GM19397 (cell line): ENCODE measurements around the gene LELP1.
"Not testable (repeated sequence)": the region's sequence is repeated elsewhere in the genome, so short reads cannot be mapped to it uniquely, and the experiment has no call there.

ENCODE experiments used
- ATAC-seq: cut with Tn5 transposase; IDR thresholded peaks from one replicate; pipeline ENCODE4 v1.9.1; 2021; ENCODE audit warnings: mild to moderate bottlenecking, moderate library complexity; ENCODE audit not compliant: unreplicated experiment

LELP1 gene

GRCh38 chr1:153203130-153203529 is at the start of gene LELP1:
LELP1 (plus strand) TSS chr1:153203430; CDS start chr1:153204708, 1,278 bp downstream.
- ATAC-seq, result no peak

DNA sequence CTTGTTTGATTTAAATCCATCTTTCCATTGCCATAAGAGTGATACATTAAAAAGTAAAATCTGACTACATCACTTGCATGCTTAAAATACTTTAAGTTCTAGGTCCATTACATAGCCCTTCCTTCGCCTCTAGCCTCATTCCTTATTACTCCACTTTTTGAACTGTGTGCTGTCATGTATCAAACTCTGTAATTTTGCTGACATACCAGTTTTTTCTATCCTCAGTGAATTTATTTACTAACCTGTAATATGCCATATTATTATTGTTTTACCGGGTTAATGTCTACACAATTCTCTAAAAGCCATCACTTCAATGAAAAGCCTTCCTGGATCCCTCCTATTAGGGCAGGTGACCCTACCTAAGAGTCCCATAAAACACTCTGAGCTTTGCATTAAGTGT is 47.7 kb upstream of the LELP1 start:
- no peak for ATAC-seq

DNA sequence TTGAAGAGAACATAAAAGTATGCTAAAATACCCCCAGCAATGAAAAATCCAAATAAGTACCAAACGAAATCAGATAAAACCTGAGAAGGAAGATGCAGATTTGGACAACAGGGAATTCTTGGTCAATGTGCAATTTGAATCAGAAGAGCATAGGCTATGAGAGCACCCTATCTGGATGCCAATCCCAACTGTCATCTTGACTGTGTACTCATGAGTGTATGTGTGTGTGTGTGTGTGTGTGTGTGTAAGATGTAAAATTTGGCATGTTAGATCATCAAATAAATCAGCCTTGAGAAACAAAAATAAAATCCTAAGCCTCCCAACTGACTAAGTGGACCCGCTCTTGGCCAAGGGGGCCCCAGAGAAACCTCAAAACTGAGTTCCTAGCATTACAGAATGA is 34.5 kb upstream of the LELP1 start:
- no peak for ATAC-seq

- no peak for ATAC-seq
Observed at GRCh38 chr1:153174624-153175023, 28.6 kb upstream of the LELP1 start.

DNA sequence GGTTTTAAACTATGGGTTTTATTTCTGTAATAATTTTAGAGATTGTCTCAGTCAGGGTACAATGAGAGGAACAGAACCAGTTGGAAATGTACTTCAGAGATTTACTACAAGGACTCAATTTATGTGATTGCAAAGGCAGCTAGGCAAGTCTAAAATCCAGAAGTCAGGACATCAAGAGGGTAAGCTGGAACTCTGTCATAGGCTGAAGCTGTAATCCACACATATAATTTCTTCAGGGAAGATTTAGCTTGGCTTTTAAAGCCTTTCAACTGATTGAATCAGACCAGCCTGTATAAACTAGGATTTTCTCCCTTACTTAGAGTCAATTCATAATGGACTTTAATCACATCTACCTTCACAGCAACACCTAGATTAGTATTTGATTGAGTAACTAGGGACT is 24.3 kb upstream of the LELP1 start:
- no peak for ATAC-seq

DNA sequence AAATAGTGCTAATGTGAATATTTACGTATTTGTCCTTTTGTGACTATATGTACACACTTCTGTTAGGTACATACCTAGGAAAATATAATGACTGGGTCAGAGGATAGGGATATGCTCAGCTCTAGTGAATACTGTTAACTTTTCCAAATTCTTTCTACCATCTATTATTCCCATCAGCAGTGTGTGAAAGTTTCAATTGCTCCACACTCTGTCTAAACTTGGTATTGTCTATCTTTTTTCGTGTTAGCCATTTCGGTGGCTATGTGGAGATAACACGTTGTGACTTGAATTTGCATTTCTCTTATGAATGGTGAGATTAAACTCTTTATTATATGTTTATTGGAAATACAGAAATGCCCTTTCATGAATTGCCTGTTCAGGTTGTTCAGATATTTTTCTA is 22.7 kb upstream of the LELP1 start:
- ATAC-seq, result no peak

DNA sequence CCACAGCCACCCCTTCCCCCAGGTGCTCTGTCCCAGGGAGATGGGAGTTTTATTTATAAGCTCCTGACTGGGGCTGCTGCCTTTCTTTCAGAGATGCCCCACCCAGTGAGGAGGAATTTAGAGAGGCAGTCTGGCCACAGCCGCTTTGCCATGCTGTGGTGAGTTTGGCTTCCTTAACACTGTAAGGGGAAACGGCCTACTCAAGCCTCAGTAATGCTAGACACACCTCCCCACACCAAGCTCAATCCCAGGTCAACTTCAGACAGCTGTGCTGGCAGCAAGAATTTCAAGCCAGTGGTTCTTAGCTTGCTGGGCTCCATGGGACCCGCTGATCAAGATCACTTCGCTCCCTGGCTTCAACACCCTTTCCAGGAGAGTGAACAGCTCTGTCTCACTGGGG is 14.9 kb upstream of the LELP1 start:
- ATAC-seq, result not testable (repeated sequence)

GRCh38 chr1:153190373-153190772 is 12.9 kb upstream of the LELP1 start:
- no peak for ATAC-seq

DNA sequence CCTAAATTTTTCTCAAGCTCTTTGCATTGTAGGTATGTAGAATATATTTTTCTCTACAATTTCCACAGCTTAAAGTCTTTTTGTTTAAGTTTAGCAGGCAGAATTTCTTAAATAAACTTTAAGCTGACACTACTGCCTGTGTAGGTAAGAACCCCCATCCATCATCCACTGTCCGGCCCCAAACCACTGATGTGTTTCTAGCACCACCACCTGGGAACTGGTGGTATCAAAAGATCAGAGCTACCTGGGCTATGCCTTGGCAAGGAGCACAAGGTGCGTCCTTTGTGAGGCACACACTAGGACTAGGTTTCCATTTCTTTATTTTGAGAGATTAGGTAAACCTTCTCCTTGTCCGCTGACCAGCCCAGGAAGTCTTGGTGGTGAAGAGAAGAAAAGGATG is 10.5 kb upstream of the LELP1 start:
- ATAC-seq, result no peak

GRCh38 chr1:153194331-153195050 is 8.7 kb upstream of the LELP1 start:
- no peak for ATAC-seq

GRCh38 chr1:153195216-153195615 is 8.0 kb upstream of the LELP1 start:
- ATAC-seq, result no peak

GRCh38 chr1:153202006-153202405 is 1.2 kb upstream of the LELP1 start:
- ATAC-seq, result no peak

GRCh38 chr1:153206631-153207030 is 3.4 kb downstream of the LELP1 start:
- no peak for ATAC-seq

DNA sequence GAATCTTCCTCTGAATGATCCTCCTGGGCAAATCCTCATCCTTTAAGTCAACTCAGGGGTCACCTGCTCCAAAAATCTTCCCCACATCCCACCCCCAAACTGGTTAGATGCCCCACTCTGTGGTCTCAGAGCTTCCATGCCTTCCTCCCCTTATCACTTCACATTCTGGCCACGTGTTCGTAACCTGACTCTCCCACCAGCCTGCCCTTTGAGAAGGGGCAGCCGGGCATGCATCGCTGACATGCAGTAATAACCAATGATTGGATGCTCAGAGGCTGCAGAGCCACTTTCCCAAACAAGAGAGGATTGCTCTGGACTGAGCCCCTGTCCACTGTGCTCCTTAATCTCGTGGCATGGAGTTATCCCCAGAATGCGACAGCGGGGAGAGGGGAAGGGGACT is 7.0 kb downstream of the LELP1 start:
- no peak for ATAC-seq

- no peak for ATAC-seq
Observed at GRCh38 chr1:153212201-153212600, 9.0 kb downstream of the LELP1 start.

- no peak for ATAC-seq
Observed at GRCh38 chr1:153213519-153213918, 10.3 kb downstream of the LELP1 start.

- ATAC-seq, result no peak
Observed at GRCh38 chr1:153217212-153217611, 14.0 kb downstream of the LELP1 start, which contains the start of gene PRR9. PRR9 (plus strand) TSS chr1:153217584; CDS start chr1:153218145, 561 bp downstream.

GRCh38 chr1:153217744-153218416 is 14.7 kb downstream of the LELP1 start:
- ATAC-seq, result no peak

DNA sequence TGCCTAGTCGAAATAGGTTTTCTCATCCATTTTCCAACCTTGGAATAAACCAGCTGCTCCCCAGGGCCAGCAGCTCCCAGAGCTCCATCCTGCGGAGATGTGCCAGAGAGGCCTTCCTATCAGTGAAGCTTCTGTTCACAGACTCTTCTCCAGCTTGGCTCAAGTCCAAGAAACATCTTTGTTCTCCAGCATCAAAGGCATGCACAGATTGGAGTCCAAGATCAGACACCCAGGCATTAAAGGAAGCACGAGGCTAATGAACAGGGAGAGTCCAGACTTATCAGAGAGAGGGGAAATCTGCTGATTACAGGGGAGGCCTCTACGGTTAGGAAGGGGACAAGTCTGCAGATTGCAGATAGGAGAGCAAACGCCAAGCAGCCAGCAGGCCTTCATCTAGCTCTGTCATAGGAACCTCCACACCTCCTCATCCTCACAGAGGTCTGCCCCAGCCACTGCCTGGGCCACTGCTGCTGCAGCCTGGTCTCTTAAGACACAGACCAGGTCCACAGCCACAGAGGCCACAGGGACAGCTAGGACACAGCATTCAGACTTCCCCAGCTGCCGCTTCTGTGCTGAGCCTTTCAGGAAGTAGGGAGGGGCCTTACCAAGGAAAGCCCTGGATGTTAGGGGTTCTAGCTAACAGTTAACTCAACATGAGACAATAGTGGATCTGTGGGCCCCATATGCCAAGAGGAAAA is 17.5 kb downstream of the LELP1 start:
- no peak for ATAC-seq

DNA sequence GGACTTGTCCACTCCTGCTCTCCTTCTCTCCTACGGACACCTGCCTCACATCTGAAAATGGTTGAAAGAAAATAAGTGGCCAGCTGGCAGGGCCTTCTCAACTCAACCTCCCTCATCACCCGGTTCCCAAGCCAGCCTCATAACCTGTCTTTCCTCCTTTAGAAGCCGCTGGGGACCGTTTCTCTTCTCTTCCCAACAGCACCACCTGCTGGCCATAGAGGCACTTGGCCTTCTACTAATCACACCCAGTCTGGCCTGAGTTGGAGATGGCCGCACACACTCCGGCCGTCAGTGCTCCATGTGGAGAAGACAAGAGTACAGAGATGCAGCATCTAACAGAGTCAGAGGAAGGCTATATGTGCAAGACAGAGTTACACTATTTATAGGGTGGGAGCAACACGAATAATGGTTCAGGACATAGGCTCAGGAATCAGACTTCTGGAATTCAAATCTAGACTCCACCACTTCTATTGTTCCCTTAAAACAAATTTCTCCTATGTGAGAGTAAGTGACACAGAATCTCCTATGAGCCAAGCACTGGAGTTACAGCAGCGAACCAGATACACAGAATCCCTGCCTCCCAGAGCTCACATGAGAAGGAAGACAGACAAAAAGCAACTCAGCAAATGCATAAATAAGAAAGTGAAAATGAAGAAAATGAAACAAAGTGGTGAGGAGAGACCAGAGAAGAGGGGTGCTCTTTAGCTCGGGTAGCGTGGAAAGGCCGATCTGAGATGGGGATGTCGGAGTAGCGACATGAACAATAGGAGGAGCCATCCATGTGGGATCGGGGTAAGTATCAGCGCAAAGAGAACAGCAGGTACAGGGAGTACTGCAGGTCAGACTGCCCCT is 20.0 kb downstream of the LELP1 start:
- ATAC-seq, result peak; percentile 61

- no peak for ATAC-seq
Observed at GRCh38 chr1:153227810-153228209, 24.6 kb downstream of the LELP1 start.
